RWPE1 (cell line): ENCODE results near the gene SLC35E3.

Experiments used
- CTCF ChIA-PET: fragments of 350-600 bp; sonication (Branson Sonifier 250); formaldehyde crosslinking; extraction: SDS; loops from one replicate; lab custom pipeline; 2021; lab: Yijun Ruan, JAX
- POLR2A ChIA-PET: fragments of 400-600 bp; formaldehyde crosslinking; extraction: SDS; loops from one replicate; lab custom pipeline; 2020; ENCODE audit warnings: antibody characterized with exemption; ENCODE audit not compliant: low non-redundant PET; lab: Yijun Ruan, JAX
- DNase-seq: peaks from one replicate; pipeline ENCODE4 v3.0.0; 2012; ENCODE audit warnings: low spot score
- H3K27ac ChIP-seq: fragments of 450-650 bp; 2 replicates; pipeline ENCODE4 v1.5.1; 2017
- CTCF ChIP-seq: fragments of 450-650 bp; conservative IDR thresholded peaks from 2 replicates; pipeline ENCODE4 v1.5.1; 2017; ENCODE audit warnings: low read depth, mild to moderate bottlenecking

Gene SLC35E3

DNA sequence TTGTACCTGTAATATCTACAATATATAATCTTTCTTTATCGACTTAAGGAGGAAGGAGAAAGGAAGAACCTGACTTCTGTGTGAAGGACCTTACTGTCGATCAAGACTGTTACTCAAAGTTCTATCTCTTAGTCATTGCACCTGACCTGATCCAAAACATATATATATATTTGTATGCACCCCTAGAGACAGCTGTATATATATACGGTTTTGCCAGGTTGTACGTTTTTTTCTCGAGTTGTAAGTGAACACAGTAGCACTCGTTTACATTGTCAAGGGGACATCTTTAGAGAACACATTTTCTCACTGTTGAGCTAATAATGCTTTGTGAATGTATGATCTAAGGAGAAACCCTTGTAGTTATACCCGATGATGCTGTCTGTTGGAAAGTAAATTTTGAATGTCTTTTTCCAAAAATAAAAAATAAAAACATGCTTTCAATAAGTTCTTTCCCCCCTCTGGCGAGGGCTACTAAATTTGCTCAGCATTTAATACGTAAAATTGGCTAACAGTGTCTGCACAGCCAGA lies 536 bp upstream of the SLC35E3 start:
- ChIA-PET CTCF (interaction anchor here (0.7 kb wide), 1 partner anchor 10 kb away, joined by 3 read pairs; no protein-coding TSS in a partner anchor), POLR2A (no interaction called here)
- peak overlapping the region; percentile 87 for H3K27ac ChIP-seq
- no peak for TF ChIP-seq CTCF
- peak; percentile 5 for DNase-seq

DNA sequence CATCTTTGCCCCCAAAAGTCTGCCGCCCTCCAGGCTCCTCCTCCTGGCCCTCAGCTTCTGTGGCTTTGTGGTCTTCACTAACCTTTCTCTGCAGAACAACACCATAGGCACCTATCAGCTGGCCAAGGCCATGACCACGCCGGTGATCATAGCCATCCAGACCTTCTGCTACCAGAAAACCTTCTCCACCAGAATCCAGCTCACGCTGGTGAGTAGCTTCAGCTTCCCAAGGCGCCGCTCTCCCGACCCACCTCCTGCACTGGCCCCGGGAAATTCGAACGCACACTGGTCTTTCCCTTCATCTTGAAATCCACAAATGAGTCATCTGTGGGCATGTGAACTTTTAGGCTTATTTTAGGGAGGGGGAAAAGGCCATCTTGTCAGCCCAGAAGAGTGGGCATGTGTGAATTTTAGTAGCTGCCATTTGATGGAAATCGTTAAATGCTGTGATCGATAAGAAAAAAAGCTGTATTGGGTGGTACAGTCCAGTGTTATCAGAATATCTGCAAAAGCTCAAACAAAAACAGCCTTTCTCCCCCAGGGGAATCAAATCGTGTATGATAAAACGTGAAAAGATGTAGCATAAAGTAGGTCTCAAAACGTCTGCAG lies 700 bp downstream of the SLC35E3 start:
- peak; percentile 65 for DNase-seq
- TF ChIP-seq CTCF = no peak
- POLR2A ChIA-PET = interaction anchor here (0.7 to 1.0 kb wide), 2 partner anchors 54 to 61 kb away, joined by 3 to 4 read pairs; partner anchors contain the start of gene MDM2
- CTCF ChIA-PET = no interaction called here
- H3K27ac ChIP-seq = peak overlapping the region; percentile 87

- POLR2A ChIA-PET = no interaction called here
- CTCF ChIA-PET = interaction anchor here (0.7 kb wide), 1 partner anchor 32 kb away, joined by 3 read pairs; no protein-coding TSS in a partner anchor
- no peak overlapping the region for H3K27ac ChIP-seq
- DNase-seq = no peak
- TF ChIP-seq CTCF = no peak
These were observed 3.5 kb downstream of the SLC35E3 start for GRCh38 chr12:68749443-68749842.

- no peak overlapping the region for H3K27ac ChIP-seq
- ChIA-PET CTCF (interaction anchor here (0.7 kb wide), 1 partner anchor 32 kb away, joined by 3 read pairs; no protein-coding TSS in a partner anchor), POLR2A (no interaction called here)
- no peak for TF ChIP-seq CTCF
- DNase-seq = no peak
These were observed 3.9 kb downstream of the SLC35E3 start for GRCh38 chr12:68749861-68750260.

DNA sequence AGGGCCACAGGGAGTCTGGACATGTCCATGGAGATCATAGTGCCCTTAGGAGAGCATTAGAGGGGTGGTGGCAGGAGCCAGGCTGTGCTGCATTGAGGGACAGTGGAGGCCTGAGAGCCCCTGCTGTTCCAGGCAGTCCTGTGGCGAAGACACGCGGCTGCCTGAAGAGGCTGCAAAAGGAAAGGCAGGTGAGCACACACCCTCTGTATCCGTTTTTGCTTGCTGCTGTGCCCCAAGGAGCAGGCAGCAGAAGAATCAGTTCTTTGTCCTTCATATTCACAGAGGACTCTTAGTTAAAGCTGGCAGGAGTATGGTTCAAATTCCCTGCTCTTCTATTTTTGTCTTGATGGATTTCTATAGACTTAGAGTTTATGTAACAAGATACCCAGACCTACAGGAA lies 4.5 kb downstream of the SLC35E3 start:
- ChIA-PET CTCF (no interaction called here), POLR2A (no interaction called here)
- no peak overlapping the region for H3K27ac ChIP-seq
- no peak for DNase-seq
- no peak for TF ChIP-seq CTCF

GRCh38 chr12:68755536-68756243 lies 9.7 kb downstream of the SLC35E3 start:
- H3K27ac ChIP-seq = no peak overlapping the region
- TF ChIP-seq CTCF = no peak
- POLR2A ChIA-PET = no interaction called here
- no peak for DNase-seq
- CTCF ChIA-PET = no interaction called here
